HS-27A (cell line): ENCODE data around the gene LRRK1.

ENCODE experiments used
- DNase-seq: peaks from one replicate; pipeline ENCODE4 v3.0.0-alpha.2; 2012; ENCODE audit warnings: low read depth, missing footprints

LRRK1 gene

DNA sequence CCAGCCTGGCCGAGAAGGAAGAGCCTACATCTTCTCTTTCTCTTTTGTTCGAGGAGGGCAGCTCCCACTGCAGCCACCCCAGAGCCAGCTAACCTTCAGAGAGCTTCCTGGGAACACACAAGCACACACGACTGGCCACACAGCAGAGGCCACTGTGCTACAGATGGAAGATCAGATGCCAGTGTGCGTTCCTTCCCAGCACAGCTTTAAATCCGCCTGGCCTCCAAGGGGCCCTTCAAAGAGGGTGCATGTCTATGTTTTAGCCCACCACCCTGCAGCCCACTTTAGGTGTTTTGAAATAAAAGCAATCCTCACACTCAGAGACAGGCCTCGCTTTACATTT lies 27.2 kb upstream of the LRRK1 start:
- DNase-seq, result no peak

DNA sequence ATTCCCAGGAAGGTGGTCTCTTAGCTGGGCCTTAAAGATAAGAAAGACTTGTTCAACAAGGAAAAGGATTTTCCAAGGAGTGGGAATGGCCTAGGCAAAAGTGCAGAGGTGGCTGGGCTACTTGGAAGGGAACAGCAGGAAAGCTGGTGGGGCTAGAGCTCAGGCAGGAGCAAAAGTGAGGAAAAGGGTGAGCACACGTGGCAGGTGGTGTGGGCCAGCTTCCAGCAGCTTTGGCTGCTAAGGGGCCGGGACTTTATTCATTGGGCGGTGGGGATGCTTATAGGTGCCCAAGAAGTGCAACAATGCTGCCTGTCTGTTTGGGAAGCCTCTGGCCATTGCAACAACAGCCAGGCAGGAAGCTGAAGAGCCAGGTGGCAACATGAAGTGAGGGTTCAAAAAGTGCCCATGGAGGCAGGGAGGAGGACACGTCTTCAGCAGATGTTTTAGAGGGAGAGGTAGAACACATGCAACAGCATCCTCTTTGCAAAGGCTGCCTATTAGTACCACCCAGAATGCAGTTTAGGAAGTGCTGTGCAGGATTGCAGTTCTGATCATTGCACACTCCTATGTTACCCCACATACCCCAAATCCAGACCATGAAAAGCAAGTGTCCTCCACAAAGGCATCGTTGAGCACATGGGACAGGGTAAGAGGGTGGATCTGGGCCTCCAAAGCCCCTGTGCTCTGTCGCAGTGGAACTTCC lies 25.7 kb upstream of the LRRK1 start:
- no peak for DNase-seq

DNA sequence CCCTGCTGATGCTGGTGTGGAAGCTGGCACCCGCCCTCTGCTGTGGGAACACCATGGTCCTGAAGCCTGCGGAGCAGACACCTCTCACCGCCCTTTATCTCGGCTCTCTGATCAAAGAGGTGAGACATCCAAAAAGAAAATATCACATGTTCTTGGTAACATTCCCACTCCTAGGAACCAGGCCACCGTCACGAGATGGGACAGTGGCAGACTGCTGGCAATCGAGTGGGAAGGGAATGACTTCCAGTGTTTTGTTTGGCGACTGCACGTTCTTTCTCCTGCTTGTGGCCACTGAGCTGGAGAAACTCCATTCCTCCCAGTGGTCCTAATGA lies 25.2 kb upstream of the LRRK1 start:
- DNase-seq, result no peak

DNA sequence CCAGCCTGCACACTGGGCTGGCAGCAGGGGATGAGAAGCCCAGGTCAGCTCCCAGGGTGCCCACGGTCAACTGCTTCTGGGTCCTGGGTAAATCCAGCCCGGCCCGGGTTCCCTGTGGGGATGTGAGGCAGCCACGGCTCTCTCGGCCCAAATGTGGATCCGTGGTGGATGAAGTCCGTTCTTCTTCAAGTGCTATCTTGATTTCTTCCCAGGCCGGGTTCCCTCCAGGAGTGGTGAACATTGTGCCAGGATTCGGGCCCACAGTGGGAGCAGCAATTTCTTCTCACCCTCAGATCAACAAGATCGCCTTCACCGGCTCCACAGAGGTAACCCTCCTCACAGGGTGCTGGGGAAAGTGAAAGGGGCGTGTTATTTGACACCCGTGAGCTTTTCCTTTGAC lies 23.4 kb upstream of the LRRK1 start:
- DNase-seq, result no peak

DNA sequence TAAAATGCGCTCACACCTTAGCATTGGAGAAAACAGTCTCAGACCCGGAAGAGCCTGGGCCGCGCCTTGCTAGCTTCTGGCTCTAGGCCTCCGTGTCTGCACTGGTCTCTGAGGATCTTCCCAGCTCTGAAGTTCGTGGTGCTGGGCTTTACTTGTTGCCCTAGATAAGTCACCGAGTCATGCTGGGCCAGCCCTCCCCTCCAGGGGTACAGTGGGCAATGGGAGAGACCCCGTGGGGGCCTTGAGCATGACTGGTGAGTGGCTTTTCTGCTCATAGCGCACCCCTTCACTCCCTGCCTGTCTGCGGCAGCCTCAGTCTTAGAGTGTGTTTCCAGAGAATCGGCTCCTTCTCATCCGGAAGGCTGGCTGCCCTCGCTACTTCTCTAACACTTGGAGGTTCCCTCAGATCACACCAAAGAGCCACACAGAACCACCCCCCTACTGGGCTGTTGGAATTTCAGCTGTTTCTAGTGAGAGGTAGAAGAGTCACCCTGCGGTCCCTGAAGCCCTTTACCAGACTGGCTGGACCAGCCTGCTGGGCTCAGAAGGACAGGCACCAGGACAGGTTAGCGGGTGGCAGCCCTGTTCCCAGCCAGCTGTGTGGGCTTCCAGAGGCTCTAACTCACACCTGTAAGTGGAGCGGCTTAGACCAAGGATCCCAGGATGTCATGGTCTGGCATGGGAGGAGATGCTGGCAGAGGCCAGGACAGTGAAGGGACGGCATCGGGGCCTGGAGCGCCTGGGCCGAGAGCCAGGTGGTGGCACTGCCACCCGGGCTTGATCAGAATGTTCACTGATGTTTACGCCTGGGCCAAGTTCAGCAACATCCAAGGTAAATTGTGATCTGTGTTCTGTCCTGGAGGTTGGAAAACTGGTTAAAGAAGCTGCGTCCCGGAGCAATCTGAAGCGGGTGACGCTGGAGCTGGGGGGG lies 21.7 kb upstream of the LRRK1 start:
- no peak for DNase-seq

DNA sequence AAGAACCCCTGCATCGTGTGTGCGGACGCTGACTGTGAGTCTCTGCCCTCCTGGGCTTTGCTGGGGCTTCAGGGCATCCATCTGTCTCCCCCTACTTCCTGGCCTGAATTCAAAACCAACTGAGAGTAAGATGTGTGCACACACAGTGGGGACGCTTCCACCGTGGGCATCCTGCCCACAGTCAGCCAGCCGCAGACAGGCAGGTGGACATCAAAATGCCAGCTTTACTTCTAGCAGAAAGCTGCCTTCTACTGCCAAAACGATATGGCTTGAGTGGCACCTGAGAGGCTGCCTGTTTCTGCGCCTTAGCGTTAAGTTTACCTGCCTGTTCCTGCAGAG lies 21.0 kb upstream of the LRRK1 start:
- DNase-seq, result no peak

DNA sequence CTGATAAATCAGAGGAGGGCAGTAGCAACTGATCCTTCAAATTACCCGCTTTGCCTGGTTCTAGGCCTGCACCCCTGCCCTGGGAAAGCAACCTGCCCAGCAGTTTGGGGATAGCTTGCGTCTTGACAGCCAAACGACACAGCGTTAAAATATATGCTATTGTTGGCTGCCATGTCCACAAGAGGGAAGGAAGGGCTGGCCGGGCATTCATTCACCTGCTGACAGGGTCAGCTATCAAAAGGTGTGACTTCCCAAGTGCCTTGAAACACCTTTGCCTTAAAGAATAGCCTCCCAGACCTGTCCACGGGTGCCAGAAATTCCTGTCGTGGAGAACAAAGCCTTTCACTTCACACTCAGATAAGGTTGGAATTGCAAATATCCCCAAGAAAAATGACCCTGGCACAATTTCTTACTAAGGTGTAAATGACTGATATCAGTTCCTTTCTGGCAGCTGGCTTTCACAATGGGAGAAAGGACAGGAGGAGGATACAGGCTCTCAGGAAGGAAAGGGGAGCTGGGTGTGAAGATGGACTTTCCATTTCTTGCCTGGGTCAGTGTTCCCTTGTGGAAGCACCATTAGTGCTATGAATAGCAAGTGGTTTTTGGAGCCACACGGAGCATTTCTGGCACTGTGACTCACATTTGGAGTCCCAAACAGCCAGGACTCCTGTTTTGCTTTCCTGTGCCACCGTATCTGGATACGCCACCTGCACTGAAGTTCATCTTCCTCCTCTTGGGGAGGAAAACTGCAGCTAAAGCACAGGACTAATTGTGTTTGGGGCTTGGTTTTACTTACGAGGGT lies 20.3 kb upstream of the LRRK1 start:
- DNase-seq, result no peak

DNA sequence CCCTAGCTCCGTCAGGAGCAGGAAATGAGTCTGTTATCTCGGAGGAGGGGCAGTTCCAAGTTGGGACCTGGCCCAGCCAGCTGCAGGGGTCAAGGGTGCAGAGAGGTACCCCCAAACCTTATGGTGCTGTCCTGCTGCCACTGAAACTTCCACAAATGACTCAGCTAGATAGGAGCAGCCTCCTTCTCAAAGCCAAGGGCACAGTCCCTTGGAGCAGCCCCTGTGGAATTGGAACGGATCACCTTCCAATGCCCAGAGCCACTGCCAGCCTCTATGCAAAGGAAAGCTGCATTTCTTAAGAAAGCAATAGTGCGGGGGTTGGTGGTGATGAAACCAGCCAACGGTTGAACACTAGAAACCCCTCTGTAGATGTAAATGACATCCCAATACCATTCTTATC lies 19.6 kb upstream of the LRRK1 start:
- DNase-seq, result no peak

DNA sequence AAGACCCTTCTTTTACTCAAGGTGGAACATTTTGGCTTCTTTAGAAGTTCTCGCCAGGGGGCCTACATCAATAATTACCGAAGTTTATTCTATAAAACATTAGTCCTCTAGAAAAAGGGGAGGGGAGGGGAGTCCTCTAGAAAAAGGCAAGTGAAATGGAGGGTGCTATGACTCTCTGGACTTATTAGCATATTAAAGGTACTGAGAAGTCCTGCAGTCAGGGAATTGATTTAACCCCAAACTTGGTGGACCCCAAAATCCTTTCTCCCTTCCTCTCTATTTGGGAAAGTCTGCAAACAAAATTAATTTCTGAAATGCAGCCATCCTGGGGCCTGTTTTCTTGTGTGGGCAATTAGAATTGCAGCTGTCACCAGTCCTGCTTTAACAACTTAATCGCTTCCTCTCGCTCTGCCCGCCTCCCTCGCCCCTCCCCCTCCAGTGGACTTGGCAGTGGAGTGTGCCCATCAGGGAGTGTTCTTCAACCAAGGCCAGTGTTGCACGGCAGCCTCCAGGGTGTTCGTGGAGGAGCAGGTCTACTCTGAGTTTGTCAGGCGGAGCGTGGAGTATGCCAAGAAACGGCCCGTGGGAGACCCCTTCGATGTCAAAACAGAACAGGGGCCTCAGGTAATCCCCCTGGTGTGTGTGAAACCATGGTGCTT lies 18.9 kb upstream of the LRRK1 start:
- DNase-seq, result no peak

DNA sequence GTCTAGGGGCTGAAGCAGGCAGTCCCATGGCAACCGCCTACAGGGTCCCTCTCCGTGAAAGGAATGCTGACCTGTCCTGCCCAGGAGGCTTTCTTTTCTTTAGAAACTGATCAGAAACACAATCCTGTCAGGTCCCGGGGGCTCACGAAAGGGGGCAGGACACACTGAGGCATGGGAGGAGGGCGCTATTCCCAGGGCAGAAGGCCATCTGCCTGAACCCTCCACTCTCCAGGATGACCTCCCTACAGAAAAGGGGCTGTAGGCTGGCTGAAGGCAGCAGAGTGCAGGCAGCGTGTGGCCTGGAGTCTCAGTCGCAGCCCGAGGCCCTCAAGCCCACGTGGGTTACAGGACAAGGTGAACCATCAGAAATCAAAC lies 18.4 kb upstream of the LRRK1 start:
- DNase-seq, result no peak

DNA sequence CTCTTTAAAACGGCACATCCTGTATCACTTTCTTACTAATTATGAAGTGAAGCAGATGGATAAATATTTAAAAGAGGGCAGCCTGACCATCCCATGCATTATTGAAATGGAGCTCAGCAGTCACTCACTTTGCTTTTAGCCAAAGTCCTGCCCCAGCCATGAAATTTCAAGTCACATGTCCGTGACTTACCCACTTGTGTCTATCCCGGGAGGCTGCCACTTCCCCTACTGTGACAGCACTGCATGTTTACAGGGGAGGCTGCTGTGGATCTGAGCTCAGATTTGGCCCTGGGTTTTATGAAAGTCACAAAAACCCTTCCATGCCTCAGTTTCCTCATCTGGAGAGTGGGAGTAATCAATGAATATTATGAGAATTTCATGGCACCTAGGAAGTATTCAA lies 17.9 kb upstream of the LRRK1 start:
- no peak for DNase-seq

DNA sequence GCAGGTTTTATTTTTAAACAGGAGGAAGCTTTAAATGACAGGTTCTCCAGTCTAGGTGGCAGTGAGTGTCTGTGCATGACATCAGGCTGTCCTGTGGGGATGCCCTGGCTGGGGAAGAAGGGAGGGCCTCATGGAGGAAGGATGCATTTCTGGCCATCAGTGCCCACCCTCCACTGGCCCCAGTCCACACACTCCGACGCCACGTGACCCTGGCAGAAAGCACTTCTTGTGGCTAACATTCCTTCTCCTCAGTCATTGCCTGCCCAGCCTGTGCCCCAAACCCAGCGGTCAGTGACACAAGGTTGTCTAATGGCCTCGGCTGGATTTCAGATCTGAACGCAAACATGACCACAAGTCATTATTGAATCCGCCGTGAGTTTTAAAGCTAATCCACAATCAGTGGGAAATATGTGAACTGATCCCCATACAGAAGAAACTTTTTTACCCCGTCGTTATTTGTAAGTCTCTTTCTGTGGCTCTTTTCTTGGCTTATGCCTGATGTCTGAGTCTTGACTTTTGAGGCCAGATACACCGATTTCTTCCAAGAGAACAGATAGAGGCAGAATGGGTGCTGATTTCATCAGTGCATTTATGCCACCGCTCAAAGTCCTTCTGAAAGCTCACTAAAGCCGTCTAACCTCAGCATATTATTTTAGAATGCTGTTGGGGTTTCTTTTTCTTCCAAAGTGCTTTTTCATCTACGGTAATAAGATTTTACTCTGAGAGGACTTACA lies 17.3 kb upstream of the LRRK1 start:
- no peak for DNase-seq

DNA sequence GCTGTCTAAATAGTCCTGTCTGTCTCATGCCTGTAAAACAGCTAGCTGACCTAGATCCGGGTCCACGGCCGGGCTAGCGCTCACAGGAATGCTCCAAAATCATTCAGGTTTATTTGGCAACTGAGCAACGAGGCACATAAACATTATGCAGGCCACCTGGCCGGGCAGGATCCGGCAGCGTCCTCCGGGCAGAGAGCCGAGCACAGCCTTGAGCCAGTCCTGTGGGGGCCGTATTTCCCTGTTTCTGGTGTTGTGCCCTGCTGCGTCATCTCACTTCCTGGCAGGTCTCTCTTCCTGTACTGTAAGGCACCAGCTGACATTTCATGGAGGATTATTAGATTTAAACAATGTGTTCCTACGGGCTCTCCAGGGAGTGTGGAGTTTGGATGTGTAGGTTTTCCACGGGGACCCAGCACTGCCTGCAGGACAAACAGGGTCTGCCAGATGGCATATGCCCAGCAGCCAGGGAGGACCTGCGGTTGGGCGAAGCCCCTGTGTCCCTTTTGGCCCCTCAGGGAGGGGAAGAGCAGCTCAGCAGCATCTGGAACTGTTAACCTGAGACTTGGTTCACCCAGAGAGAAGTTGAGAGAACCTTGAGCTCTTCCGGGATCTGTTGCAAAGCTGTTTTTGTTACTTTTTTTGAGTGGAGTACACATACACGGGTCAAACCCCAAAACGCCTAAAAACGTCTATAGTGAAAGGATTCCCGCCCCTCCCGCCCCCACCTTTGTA lies 16.6 kb upstream of the LRRK1 start:
- DNase-seq, result no peak

DNA sequence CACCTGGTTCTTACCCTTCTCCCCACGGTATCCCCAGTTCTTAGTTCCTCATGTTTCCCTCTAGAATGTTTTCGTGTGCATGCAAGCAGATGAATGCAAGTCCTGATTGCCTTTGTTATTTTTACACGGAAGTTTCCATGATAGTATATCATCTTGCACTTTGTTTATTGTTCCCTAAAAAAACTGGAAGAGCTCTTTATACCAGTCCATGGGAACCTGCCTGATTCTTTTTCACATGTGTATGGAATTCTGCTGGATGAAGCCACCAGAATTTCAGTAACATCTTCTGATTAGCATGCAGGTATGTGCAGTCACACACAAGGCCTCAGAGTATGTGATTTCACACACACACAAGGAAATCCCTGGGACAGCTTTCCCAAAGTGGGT lies 16.0 kb upstream of the LRRK1 start:
- no peak for DNase-seq

DNA sequence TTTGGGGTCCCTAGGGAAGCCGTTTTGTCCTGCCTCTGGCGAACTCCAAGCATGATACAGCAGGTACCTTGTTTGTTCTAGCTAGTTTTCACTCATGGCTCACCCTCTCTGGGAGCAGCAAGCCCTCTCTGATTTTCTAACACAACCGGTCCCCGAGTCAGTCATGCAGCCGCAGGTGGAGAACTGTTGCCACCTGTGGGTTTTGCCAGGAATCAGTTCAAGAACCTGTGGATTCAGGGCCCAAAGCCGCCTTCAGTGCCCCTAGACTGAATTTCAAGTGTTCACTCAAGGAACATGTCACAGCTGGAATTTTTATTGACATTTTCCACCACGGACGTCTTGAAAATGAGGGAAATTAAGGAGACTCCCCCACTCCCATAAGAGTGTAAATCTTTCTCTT lies 13.3 kb upstream of the LRRK1 start:
- DNase-seq, result no peak

DNA sequence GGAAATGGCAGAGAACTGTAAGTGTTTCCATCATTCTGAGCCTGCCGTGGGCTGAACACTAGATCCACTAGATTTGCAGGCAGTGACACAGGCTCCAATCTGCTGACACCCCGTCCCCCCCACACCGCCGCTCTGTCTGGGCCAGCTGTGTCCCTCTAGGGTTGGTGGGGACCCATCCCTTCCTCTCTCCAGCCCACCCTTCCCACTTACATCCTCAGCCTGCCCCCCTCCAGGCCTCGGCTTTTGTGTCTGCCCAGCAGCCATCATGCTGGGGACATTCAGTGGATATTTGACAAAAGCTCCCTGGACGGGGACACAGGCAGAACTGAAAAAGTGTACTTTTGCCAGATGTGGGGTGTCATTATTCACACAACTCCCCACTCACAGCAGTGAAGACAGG lies 10.7 kb upstream of the LRRK1 start:
- DNase-seq, result no peak

DNA sequence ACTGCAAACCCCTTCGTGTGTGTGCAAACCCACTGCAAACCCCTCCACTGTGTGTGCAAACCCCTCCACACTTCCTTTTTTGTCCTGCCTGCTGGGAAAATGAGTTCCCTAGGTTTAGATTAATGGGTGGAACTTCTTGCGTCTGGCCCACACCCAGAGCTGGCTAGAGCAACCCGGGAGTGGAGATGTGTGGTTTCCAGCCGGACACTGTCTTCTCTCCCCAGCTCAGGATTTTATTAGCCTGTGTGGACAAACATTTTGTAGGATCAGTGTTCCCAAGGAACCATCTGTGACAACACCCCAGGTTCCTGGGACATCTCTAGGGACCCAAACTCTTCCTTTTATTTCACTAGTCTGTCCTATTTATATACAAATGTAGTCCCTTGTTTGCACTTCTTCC lies 9.6 kb upstream of the LRRK1 start:
- DNase-seq, result no peak

DNA sequence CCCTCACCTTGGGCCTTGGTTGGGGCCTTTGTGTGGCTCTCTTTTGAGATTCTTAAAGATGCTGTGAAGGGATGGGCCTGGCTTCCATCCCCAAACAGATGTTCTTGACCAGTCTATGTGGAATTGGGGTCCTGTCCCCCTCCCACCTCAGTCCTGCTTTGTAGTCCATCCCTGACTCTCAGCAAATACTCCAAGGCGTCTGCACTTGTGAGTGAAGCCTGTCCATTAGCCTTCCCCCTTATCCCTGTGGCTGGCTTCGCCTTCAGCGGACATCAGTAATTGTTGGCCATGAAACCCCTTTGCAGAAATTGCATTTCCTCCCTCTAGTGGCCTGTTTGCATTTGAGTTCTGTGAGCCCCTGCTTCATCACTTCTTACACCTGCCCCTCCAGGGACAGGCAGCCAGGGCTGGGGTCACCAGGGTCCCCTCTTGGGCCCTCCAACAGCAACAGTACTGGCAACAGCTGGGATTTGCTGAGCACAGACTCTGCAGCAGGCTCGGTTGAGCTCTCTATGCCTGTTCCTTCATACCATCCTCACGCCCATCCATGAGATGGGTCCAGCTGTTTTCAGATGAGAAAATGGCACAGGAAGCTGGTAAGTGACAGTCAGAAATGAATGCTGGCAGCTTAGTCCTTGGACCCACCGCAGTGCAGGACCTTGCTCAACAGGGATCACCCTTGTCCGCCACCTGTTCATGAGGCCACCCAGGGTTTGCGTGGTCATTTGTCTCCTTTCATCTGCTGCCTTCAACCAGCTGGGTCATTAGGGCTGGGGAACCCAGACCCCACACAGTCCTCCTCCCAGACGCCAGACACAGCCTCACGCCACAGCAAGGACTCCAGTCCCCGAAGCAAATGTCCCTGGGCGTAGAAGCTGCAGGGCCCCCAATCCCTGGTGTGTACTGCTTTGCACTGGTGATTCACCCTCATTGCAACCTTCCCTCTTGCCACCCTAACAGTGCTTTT lies 8.9 kb upstream of the LRRK1 start:
- DNase-seq, result no peak

DNA sequence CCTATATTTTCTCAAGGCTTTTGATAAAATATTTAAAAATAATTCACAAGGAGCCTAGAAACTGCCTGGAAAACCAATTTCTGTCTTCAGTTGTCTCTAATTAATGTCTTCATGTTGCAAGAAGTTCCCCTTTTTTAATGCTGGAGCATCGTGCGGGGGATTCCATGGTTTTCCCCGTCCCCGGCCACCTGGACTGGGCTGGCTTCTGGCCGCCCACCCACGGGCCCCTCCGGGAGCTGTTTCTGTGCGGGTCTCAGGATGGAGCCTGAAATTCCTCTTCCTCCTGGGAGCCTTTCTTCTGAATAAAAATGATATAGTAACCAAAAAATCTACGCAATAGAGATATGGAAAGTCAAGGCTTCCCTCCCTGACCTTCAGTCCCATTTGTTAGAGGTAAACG lies 8.1 kb upstream of the LRRK1 start:
- DNase-seq, result no peak

DNA sequence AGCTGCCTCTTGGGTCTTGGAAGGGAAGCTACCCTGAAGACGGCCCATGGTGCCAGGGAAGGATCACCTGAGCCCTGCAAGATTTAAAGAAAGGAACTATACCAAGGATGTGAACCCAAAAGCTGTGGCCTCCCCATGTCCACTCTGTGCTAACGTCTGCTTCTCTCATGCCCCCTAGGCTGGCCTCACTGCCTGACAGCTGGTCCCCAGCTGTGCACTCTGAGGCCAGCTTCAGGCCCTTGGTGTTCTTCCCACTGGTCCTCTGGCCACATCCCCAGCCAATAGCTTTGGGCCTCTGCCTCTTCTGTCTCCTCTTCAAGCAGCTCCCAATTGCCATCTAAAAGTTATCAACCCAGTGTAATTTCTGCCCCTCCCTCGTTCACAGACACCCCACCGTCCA lies 5.2 kb upstream of the LRRK1 start:
- DNase-seq, result no peak
